HG02571 (cell line): ENCODE results near the gene KCNMA1.

Source experiments
- ATAC-seq: cut with Tn5 transposase; IDR thresholded peaks from one replicate; pipeline ENCODE4 v1.9.1; 2021; ENCODE audit warnings: mild to moderate bottlenecking, moderate library complexity; ENCODE audit not compliant: unreplicated experiment

The KCNMA1 gene

GRCh38 chr10:77461636-77462296 is 175.8 kb downstream of the KCNMA1 start:
- no peak for ATAC-seq

GRCh38 chr10:77459905-77460304 is 177.7 kb downstream of the KCNMA1 start:
- ATAC-seq: no peak

GRCh38 chr10:77458986-77459590 is 178.5 kb downstream of the KCNMA1 start:
- ATAC-seq: no peak

GRCh38 chr10:77457721-77458120 is 179.9 kb downstream of the KCNMA1 start:
- ATAC-seq: no peak

- ATAC-seq: no peak
These were observed 180.3 kb downstream of the KCNMA1 start for GRCh38 chr10:77457266-77457665.

- no peak for ATAC-seq
These were observed 181.2 kb downstream of the KCNMA1 start for GRCh38 chr10:77456414-77456813.

- no peak for ATAC-seq
These were observed 182.0 kb downstream of the KCNMA1 start for GRCh38 chr10:77455561-77455960.

- ATAC-seq: no peak
These were observed 184.6 kb downstream of the KCNMA1 start for GRCh38 chr10:77452952-77453564.

- ATAC-seq: no peak
These were observed 185.7 kb downstream of the KCNMA1 start for GRCh38 chr10:77451886-77452285.

GRCh38 chr10:77448226-77448625 is 189.4 kb downstream of the KCNMA1 start:
- no peak for ATAC-seq

GRCh38 chr10:77446700-77447099 is 190.9 kb downstream of the KCNMA1 start:
- ATAC-seq: no peak

GRCh38 chr10:77445547-77445946 is 192.1 kb downstream of the KCNMA1 start:
- no peak for ATAC-seq

GRCh38 chr10:77444041-77444440 is 193.6 kb downstream of the KCNMA1 start:
- ATAC-seq: no peak

- ATAC-seq: no peak
These were observed 194.9 kb downstream of the KCNMA1 start for GRCh38 chr10:77442699-77443189.

GRCh38 chr10:77441353-77442166 is 196.0 kb downstream of the KCNMA1 start:
- no peak for ATAC-seq

GRCh38 chr10:77436257-77436975 is 201.2 kb downstream of the KCNMA1 start:
- no peak for ATAC-seq

GRCh38 chr10:77433546-77433945 is 204.1 kb downstream of the KCNMA1 start:
- no peak for ATAC-seq

GRCh38 chr10:77431980-77432797 is 205.4 kb downstream of the KCNMA1 start:
- ATAC-seq: no peak

- no peak for ATAC-seq
These were observed 206.4 kb downstream of the KCNMA1 start for GRCh38 chr10:77431209-77431611.

GRCh38 chr10:77430530-77430929 is 207.1 kb downstream of the KCNMA1 start:
- ATAC-seq: no peak
